Mucosa of rectum (tissue), 2 donors: ENCODE measurements around the gene PSMD3.

Experiments used
- H3K27ac ChIP-seq, 2 donors: one replicate each; pipeline ENCODE4 v1.7.0; 2013; ENCODE audit warnings: inconsistent platforms in 2 of 2, low read depth in 2 of 2, low read length in 2 of 2
- H3K27me3 ChIP-seq, 2 donors: one replicate each; pipeline ENCODE4 v1.7.0; 2013; ENCODE audit warnings: low read length in 2 of 2; ENCODE audit not compliant: control insufficient read depth in 2 of 2, insufficient read depth in 2 of 2
- H3K36me3 ChIP-seq, 2 donors: one replicate each; pipeline ENCODE4 v1.7.0; 2013; ENCODE audit warnings: low read length in 2 of 2; ENCODE audit not compliant: control insufficient read depth in 2 of 2, insufficient read depth in 2 of 2
- H3K4me1 ChIP-seq, 2 donors: one replicate each; pipeline ENCODE4 v1.7.0; 2013; ENCODE audit warnings: low read length in 2 of 2, mild to moderate bottlenecking in 1 of 2; ENCODE audit not compliant: control insufficient read depth in 2 of 2, insufficient read depth in 2 of 2
- H3K4me3 ChIP-seq, 2 donors: one replicate each; pipeline ENCODE4 v1.7.0; 2013; ENCODE audit warnings: low read length in 2 of 2
- H3K9ac ChIP-seq, 2 donors: one replicate each; pipeline ENCODE4 v1.7.0; 2013; ENCODE audit warnings: low read length in 2 of 2, low read depth in 1 of 2, mild to moderate bottlenecking in 1 of 2
- H3K9me3 ChIP-seq, 2 donors: one replicate each; pipeline ENCODE4 v1.7.0; 2013; ENCODE audit warnings: low read length in 2 of 2; ENCODE audit not compliant: control insufficient read depth in 2 of 2
- donor health status: healthy.
- donor health status: Normal muscosa, but diverticular disease.

Gene PSMD3

GRCh38 chr17:40019140-40019991, 38.8 kb downstream of the PSMD3 start:
- Histone ChIP-seq H3K9me3 (no peaks in the 10 kb centered on the region), H3K9ac (no peak overlapping the region), H3K27me3 (no peaks in the 10 kb centered on the region), H3K4me1 (peaks cover 34 to 37% of the 10 kb centered on the region in 2 donors), H3K27ac (no peak overlapping the region), H3K36me3 (peaks cover 25 to 32% of the 10 kb centered on the region in 2 donors), H3K4me3 (no peak overlapping the region)

- Histone ChIP-seq H3K4me1 (peaks cover 27 to 29% of the 10 kb centered on the region in 2 donors), H3K9me3 (no peaks in the 10 kb centered on the region), H3K4me3 (no peak overlapping the region), H3K27ac (no peak overlapping the region), H3K9ac (no peak overlapping the region), H3K27me3 (no peaks in the 10 kb centered on the region), H3K36me3 (peaks cover 25 to 32% of the 10 kb centered on the region in 2 donors)
These were observed 39.5 kb downstream of the PSMD3 start for GRCh38 chr17:40020146-40020545.

- Histone ChIP-seq H3K36me3 (peaks cover 33 to 44% of the 10 kb centered on the region in 2 donors), H3K4me3 (no peak overlapping the region), H3K27ac (no peak overlapping the region), H3K4me1 (peaks cover 25 to 30% of the 10 kb centered on the region in 2 donors), H3K27me3 (no peaks in the 10 kb centered on the region), H3K9ac (no peak overlapping the region), H3K9me3 (no peaks in the 10 kb centered on the region)
These were observed 40.9 kb downstream of the PSMD3 start for GRCh38 chr17:40021451-40021971.

GRCh38 chr17:40022497-40022896, 41.9 kb downstream of the PSMD3 start:
- peak overlapping the region; percentile 67 to 79 for H3K27ac ChIP-seq
- no peaks in the 10 kb centered on the region for H3K27me3 ChIP-seq
- H3K9me3 ChIP-seq = no peaks in the 10 kb centered on the region
- no peak overlapping the region for H3K4me3 ChIP-seq
- no peak overlapping the region for H3K9ac ChIP-seq
- peaks cover 34 to 46% of the 10 kb centered on the region in 2 donors for H3K36me3 ChIP-seq
- peaks cover 25 to 34% of the 10 kb centered on the region in 2 donors for H3K4me1 ChIP-seq

GRCh38 chr17:40022961-40023541, 42.4 kb downstream of the PSMD3 start:
- Histone ChIP-seq H3K4me3 (no peak overlapping the region), H3K4me1 (peaks cover 24 to 34% of the 10 kb centered on the region in 2 donors), H3K9ac (peak overlapping the region; percentile 32 to 45), H3K36me3 (peaks cover 34 to 50% of the 10 kb centered on the region in 2 donors), H3K27me3 (no peaks in the 10 kb centered on the region), H3K27ac (peak overlapping the region; percentile 67 to 79), H3K9me3 (no peaks in the 10 kb centered on the region)

GRCh38 chr17:40023590-40024292, 43.1 kb downstream of the PSMD3 start:
- Histone ChIP-seq H3K27me3 (no peaks in the 10 kb centered on the region), H3K4me1 (peaks cover 22 to 34% of the 10 kb centered on the region in 2 donors), H3K36me3 (peaks cover 39 to 54% of the 10 kb centered on the region in 2 donors), H3K27ac (peak overlapping the region; percentile 67 to 79), H3K9ac (peak overlapping the region; percentile 32 to 45), H3K4me3 (no peak overlapping the region), H3K9me3 (no peaks in the 10 kb centered on the region)

- H3K27ac ChIP-seq = no peak overlapping the region
- no peak overlapping the region for H3K4me3 ChIP-seq
- no peaks in the 10 kb centered on the region for H3K27me3 ChIP-seq
- H3K36me3 ChIP-seq = peaks cover 38 to 60% of the 10 kb centered on the region in 2 donors
- H3K9ac ChIP-seq = no peak overlapping the region
- no peaks in the 10 kb centered on the region for H3K9me3 ChIP-seq
- H3K4me1 ChIP-seq = peaks cover 22 to 34% of the 10 kb centered on the region in 2 donors
These were observed 44.3 kb downstream of the PSMD3 start for GRCh38 chr17:40024901-40025300.

- Histone ChIP-seq H3K9me3 (no peaks in the 10 kb centered on the region), H3K4me1 (peaks cover 22 to 34% of the 10 kb centered on the region in 2 donors), H3K27ac (no peak overlapping the region), H3K36me3 (peaks cover 36 to 59% of the 10 kb centered on the region in 2 donors), H3K4me3 (no peak overlapping the region), H3K9ac (no peak overlapping the region), H3K27me3 (no peaks in the 10 kb centered on the region)
These were observed 45.0 kb downstream of the PSMD3 start for GRCh38 chr17:40025559-40025958.

GRCh38 chr17:40025991-40026815, 45.6 kb downstream of the PSMD3 start:
- no peak overlapping the region for H3K9ac ChIP-seq
- no peak overlapping the region for H3K27ac ChIP-seq
- H3K9me3 ChIP-seq = no peaks in the 10 kb centered on the region
- H3K36me3 ChIP-seq = peaks cover 41 to 61% of the 10 kb centered on the region in 2 donors
- no peak overlapping the region for H3K4me3 ChIP-seq
- H3K27me3 ChIP-seq = no peaks in the 10 kb centered on the region
- peaks cover 22 to 33% of the 10 kb centered on the region in 2 donors for H3K4me1 ChIP-seq
